GM18517 (cell line): ENCODE results near the gene P2RX5.

ENCODE experiments used
- ATAC-seq: cut with Tn5 transposase; IDR thresholded peaks from one replicate; pipeline ENCODE4 v1.9.1; 2021; ENCODE audit warnings: mild to moderate bottlenecking, moderate library complexity; ENCODE audit not compliant: unreplicated experiment

Gene P2RX5

DNA sequence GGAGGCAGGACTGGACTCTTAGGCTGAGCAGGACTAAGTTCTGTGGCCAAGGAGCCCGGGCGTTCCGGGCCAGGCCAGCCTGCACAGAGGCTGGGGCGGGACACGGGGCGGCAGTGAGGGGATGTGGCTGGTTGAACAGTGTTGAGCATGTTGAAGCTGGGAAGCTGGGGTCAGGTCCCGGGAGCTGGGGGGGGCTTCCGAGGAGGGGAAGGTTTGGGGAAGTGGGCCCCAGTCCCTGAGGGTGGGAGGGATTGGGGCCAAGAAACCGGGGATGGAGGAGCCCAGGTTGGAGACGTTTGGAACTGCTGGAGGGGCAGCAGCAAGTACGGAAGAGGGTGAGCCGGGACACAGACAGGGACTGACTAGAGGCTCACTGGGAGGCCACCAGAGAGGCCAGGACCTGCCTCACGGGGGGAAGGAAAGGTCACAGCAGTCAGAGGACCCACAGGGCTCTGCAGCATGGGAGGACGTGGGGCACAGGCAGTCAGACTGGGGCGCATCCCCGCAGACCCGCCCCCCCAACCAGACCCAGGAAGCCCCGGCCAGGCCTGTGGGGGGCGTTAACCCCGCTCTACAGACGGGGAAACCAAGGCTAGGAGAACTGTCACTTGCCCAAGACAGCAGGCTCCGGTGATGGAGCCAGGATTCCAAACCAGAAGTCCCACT, 37.0 kb downstream of the P2RX5 start:
- ATAC-seq = no peak

DNA sequence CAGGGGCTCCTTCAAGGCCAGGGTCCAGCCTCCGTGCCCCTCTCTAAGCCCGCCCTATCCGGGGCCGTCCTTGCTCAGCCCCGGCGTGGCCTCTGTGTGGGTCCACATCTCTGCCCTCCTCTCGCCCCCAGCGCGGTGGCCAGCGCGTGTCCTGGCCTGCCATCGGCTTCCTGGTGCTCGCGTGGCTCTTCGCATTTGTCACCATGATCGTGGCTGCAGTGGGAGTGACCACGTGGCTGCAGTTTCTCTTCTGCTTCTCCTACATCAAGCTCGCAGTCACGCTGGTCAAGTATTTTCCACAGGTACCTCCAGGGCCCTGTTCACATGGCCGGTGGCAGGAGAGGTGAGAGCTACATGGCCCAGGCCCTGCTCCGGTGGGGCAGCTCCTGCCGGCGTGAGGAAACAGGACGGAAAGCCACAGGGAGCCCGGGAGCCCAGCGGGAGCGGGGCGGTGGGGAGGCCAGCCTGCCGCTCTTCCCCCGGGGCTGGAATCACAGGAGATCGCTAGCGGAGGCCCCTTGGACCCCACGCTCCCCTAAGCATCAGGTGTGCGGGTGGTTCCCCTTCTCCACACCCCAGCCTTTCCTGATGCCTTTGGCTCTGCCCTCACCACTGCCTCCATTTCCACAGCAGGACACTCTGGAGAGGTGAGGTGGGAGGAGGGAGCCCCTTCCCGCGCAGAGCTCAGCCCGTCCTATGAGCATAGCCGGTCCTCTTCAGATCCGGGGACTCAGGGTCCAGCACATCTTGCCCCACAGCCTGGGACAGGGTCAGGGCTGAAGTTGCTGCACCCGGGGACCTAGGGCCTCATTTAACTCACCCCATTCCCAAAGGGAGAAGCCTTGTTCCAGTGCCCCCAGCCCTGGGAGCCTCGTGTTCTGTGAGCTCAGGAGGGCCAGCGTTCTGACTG, 37.8 kb downstream of the P2RX5 start:
- no peak for ATAC-seq

DNA sequence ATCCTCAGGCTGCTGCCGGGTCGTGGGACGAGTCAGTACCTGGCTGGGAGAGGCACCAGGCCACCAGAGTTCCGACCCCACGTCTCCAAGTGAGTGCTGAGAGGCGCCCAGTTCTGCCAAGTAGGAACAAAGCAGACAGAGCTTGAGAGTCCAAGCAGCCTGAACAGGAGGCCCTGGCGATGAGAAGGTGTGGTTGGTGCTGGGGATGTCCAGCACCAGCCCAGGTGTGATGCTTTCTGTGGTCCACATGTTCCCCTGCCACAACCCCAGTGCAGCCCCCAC, 38.4 kb downstream of the P2RX5 start:
- ATAC-seq = no peak

DNA sequence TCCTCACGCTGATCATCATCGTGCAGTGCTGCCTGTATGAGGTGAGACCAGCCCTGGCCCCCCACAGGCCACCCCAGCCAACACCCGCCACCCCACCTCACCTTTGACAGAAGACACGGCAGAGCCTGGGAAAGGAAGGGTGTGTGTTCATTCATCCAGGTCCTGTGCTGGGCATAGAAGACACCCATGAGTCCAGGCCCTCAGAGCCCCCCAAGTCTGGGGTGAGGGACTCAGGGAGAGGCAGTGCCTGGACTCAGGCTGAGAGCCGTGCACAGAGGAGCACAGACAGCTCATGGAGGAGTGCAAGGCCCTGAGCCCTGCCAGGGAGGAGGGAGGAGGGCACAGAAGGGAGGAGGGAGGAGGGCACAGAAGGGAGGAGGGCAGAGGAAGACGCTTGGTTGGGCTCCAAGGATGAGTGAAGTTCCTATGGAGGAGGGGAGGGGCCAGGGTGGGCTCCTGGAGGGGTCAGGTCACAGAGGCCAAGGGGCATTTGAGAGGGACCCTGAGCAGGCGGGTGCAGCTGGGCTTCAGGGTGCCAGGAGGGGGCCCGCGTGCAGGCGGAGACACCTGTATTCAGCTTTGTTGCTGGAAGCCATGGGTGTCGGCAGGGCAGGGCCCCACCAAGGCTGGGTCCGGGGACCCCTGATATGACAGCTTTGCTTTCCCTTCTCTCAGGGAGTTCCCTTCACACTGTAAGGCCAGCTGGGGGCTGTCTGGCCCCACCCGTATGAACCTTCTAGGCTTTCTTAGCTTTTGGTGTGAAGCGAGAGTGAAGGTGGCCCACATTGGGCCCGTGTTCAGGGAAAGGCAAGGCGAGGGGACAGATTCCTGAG, 39.0 kb downstream of the P2RX5 start:
- no peak for ATAC-seq

DNA sequence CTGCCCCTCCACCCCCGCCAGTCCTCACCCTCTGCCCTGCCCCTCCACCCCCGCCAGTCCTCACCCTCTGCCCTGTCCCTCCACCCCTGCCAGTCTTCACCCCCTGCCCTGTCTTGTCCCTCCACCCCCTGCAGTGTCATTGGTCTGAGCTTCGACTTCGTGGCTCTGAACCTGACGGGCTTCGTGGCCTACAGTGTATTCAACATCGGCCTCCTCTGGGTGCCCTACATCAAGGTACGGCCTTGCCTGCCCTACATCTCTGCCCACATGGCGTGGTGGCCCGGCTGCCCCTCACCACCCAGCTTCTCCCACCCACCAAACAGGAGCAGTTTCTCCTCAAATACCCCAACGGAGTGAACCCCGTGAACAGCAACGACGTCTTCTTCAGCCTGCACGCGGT, 39.6 kb downstream of the P2RX5 start:
- ATAC-seq = no peak

GRCh38 chr17:3655766-3656165, 40.2 kb downstream of the P2RX5 start:
- no peak for ATAC-seq

GRCh38 chr17:3647769-3648555, 48.0 kb downstream of the P2RX5 start:
- ATAC-seq = no peak

- ATAC-seq = no peak
These were observed 48.7 kb downstream of the P2RX5 start for GRCh38 chr17:3647251-3647650.

DNA sequence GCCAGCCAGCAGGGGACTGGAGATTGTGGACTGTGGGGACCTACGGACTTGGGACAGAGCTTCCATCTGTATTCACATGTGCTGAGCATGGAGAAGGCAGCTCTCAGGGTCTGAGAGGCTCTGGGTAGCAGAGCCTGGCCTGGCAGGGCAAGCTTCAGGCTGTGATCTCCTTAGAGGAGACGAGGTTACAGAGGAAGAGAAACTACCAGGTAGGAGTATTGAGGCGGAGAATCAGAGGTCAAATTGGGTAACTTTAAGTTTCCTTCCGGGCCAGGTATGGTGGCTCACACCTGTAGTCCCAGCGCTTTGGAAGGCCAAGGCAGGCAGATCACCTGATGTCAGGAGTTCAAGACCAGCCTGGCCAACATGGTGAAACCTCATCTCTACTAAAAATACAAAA, 50.6 kb downstream of the P2RX5 start:
- ATAC-seq = no peak

DNA sequence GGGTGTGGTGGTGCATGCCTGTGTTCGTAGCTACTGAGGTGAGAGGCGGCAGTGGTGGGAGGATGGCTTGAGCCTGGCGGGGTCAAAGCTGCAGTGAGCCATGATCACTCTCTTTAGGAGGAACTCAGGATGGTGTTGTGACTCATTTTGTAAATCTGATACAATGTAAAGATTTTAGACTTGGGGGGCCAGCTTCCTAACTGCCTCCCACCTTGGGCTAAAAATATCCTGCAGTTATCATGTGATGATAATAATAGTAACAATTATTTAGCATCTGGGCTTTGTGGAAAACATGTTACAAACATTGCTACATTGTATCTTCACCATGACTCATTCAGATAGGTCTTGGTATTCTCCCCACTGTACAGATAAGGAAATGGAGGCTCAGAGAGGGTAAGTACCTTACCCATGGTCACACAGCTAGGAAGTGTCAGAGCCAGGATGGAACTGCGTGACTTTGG, 52.0 kb downstream of the P2RX5 start:
- ATAC-seq = no peak

DNA sequence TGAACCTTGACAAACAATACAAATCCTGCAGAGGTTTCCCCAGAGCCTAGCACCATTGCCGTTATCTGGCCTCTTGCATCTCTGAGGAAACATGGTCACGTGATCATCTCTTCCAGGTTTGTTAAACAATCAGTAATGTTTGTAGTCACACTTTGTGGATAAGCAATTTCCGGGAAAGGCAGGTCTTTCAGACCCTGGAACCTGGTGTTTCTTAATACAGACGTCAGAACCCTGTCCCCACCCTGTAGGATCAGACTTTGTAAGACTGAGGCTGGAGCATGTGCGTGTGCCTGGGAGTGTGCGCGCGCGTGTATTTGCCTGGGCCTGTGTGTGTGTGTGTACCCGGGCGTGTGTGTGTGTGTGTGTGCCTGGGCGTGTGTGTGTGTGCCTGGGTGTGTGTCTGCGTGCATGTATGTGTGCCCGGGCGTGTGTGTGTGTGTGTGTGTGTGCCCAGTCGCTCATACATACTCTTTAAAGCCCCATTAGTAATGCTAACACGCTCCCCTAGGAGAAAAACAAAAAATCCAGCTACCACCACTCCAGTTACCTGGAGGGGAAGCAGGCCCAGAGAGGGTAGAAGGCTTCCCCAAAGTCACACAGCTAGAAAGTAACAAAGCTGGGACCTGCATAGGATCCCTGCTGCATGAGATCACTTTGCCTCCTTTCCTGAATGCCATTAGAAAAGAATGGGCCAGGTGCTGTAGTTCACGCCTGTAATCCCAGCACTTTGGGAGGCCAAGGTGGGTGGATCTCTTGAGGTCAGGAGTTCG, 54.1 kb downstream of the P2RX5 start:
- ATAC-seq = no peak

- no peak for ATAC-seq
These were observed 54.9 kb downstream of the P2RX5 start for GRCh38 chr17:3641014-3641413.

DNA sequence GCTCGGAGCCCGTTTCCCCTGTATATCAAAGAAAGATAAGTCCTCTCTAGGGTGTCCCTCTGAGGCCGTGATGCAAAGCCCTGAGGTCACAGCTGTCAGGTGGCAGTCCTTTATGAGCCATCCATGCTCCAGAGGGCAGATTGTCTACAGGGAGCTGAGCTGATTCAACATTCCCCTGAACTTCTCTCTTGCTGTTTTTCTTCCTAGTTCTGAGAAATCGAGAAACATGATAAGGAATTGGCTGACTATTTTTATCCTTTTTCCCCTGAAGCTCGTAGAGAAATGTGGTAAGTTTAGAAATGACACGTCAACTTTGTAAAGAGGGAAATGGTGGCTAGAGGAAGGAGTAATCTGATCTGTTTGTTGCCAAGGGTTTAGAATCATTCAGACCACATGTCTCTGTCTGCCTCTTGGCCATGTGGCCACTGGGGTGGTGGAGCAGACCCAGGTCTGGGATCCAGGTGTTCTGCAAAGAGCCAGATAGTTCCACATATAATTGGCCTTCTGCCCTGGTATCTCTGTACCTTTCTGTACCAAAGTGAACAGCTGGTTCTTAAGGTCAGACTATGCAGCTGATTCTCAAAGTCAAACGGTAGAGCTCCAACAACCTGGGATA, 55.9 kb downstream of the P2RX5 start:
- no peak for ATAC-seq

- ATAC-seq = no peak
These were observed 59.0 kb downstream of the P2RX5 start for GRCh38 chr17:3636908-3637373.

- peak; percentile 93 for ATAC-seq
These were observed 59.6 kb downstream of the P2RX5 start, which contains the start of the genes CTNS and SHPK for GRCh38 chr17:3636154-3636907. CTNS (plus strand) TSS chr17:3636760; CDS start chr17:3640207, 3,447 bp downstream. SHPK (minus strand) TSS chr17:3636250; CDS start chr17:3636219, 31 bp downstream.

DNA sequence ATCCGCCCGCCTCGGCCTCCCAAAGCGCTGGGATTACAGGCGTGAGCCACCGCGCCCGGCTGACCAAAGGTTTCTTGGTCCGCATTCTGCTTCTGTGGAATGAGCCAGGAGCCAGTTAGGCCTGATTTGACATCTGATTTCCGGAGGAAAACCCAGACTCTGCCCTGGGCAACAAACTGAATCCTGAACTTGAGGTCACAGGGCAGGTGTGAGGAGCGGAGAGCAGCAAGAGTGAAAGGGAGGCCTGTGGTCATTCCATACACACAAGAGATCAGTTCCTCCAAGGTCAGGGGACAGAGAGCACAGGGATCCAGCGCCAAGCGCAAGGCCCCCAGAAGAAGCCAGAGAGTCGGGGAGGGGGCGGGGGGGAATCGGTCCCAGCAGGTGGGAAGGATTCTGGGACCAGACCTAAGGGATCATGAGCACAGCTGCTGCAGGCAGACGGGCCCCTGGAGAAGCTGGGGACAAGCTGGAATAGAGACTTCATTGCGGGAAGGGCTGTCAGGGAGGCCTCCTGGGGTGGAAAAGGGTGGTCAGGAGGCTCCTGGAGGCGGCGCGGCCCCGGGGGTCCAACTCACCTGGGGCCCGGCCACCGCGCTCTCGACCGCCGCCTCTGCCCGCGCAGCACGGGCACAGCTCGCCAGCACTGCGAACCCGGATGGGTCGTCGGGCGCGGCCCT, 60.3 kb downstream of the P2RX5 start:
- ATAC-seq = no peak

DNA sequence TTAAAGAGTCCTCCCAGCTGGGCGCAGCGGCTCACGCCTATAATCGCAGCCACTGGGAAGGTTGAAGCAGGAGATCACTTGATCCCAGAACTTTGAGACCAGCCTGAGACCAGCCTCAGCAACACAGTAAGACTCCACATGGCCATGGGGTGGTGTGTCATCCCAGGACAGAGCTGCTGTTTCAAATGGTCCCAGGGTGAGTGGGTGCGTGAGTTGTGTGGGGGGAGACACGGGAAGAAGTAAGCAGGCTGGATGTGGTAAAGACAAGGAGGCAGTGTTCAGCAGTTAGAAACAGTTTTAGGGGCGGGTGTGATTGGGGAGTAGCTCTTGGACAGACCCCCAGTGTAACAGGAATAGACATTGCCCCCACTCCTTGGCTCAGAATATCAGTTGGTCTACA, 63.7 kb downstream of the P2RX5 start:
- no peak for ATAC-seq

DNA sequence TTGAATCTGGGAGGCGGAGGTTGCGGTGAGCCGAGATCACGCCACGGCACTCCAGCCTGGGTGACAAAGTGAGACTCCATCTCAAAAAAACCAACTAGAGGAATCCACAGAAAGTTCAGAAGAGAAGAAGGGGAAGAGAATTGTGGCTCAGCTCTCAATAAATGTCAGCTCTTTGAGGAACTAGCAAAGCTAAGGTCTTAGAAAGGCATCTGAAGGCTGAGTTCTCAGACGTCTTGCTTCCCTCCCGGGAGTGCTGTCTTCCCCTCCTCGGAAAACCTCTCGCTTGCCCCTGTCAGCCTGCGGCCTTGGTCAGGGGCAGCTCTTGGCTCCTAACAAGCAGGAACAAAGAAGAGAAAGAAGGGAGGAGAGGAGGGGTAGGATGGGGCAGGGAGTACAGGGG, 65.2 kb downstream of the P2RX5 start:
- ATAC-seq = no peak
